HepG2 (cell line): ENCODE results near the gene FMN2. TPM values are rescaled to one million over a fixed set of nuclear protein-coding genes. Genes with fewer than 3 reads are reported as not detected.

Experiments
- ATAC-seq: fragments of 200-7000 bp; cut with Tn5 transposase; 3 replicates; pipeline ENCODE4 v1.9.1; 2020; ENCODE audit warnings: mild to moderate bottlenecking, moderate library complexity
- BruUV-seq: library from RNA; stranded (reverse); fragments of 400-500 nt; replicated peaks from 2 replicates; lab custom pipeline; 2021; lab: Mats Ljungman, UMichigan
- CTCF ChIA-PET: fragments of 300-600 bp; formaldehyde crosslinking; extraction: SDS; loops from one replicate; lab custom pipeline; 2021; ENCODE audit warnings: low total read pairs, inconsistent platforms, low intra/inter-chr PET ratio; lab: Yijun Ruan, JAX
- POLR2A ChIA-PET: fragments of 350-600 bp; sonication (Branson Sonifier 250); formaldehyde crosslinking; loops from one replicate; lab custom pipeline; 2020; ENCODE audit warnings: antibody characterized with exemption, inconsistent platforms; lab: Yijun Ruan, JAX
- DNase-seq: peaks from one replicate; pipeline ENCODE4 v3.0.0-alpha.2; 2015; ENCODE audit warnings: low spot score
- FAIRE-seq: peaks from 3 replicates; lab custom pipeline; 2011; peaks lifted over from hg19 to GRCh38; lab: Jason Lieb, UNC
- H2AFZ ChIP-seq: one replicate; pipeline ENCODE4 v1.6.1; 2011; ENCODE audit warnings: low read length, inconsistent platforms
- H3K27ac ChIP-seq: fragments of 300-600 bp; 3 replicates; pipeline ENCODE4 v1.8.0; 2011; ENCODE audit warnings: mixed run types, mild to moderate bottlenecking, mixed read lengths, low read length, inconsistent platforms; ENCODE audit not compliant: insufficient read depth; ENCODE audit errors: extremely low read length
- H3K27me3 ChIP-seq, 2 experiments: fragments of 200-600 bp in 1 of 2; 2 replicates in 1 of 2; 3 replicates in 1 of 2; pipeline versions ENCODE4 v1.6.0 to v1.8.0; 2011; ENCODE audit warnings: low read length in 2 of 2, mild to moderate bottlenecking in 2 of 2, moderate library complexity in 2 of 2, inconsistent platforms in 1 of 2; ENCODE audit not compliant: insufficient read depth in 2 of 2, control insufficient read depth in 1 of 2
- H3K36me3 ChIP-seq, 2 experiments: fragments of 200-600 bp in 1 of 2; replicated peaks in 1 of 2; 2 replicates in 1 of 2; 3 replicates in 1 of 2; pipeline versions ENCODE4 v1.5.1 to v1.8.0; 2011; ENCODE audit warnings: low read length in 2 of 2, inconsistent platforms in 1 of 2; ENCODE audit not compliant: insufficient read depth in 2 of 2, control insufficient read depth in 1 of 2
- H3K4me1 ChIP-seq: 2 replicates; pipeline ENCODE4 v1.5.1; 2012; ENCODE audit warnings: low read length, inconsistent platforms; ENCODE audit not compliant: insufficient read depth
- H3K4me2 ChIP-seq: 2 replicates; pipeline ENCODE4 v1.6.0; 2011; ENCODE audit warnings: low read depth, low read length, inconsistent platforms
- H3K4me3 ChIP-seq, 3 experiments: fragments of 200-600 bp in 1 of 3; sonication (generic), shearing (Covaris generic) in 1 of 3; replicated peaks in 1 of 3; 2 replicates each; pipeline ENCODE4 v1.5.1; 2011 to 2016; ENCODE audit warnings: low read length in 3 of 3, inconsistent platforms in 2 of 3, low read depth in 2 of 3, mild to moderate bottlenecking in 2 of 3, control low read depth in 1 of 3, mixed read lengths in 1 of 3; ENCODE audit not compliant: insufficient read depth in 1 of 3
- H3K79me2 ChIP-seq: one replicate; pipeline ENCODE4 v1.6.1; 2011; ENCODE audit warnings: low read length, inconsistent platforms; ENCODE audit not compliant: insufficient read depth
- H3K9ac ChIP-seq: 2 replicates; pipeline ENCODE4 v1.6.0; 2011; ENCODE audit warnings: mild to moderate bottlenecking, low read depth, low read length, inconsistent platforms; ENCODE audit not compliant: insufficient read depth
- H3K9me3 ChIP-seq: 2 replicates; pipeline ENCODE4 v1.5.1; 2012; ENCODE audit warnings: mild to moderate bottlenecking, low read length
- H4K20me1 ChIP-seq: 2 replicates; pipeline ENCODE4 v1.6.0; 2011; ENCODE audit warnings: inconsistent platforms, mild to moderate bottlenecking, low read length, moderate library complexity; ENCODE audit not compliant: insufficient read depth
- CEBPB ChIP-seq: IDR thresholded peaks from 2 replicates; pipeline ENCODE4 v1.6.1; 2011; ENCODE audit warnings: low read depth, low read length, improper control_type of control experiment, borderline replicate concordance
- FOXA3 ChIP-seq: IDR thresholded peaks from 2 replicates; pipeline ENCODE4 v1.6.1; 2016; ENCODE audit warnings: missing genetic modification reagents, missing compliant biosample characterization
- GMEB2 ChIP-seq: IDR thresholded peaks from 2 replicates; pipeline ENCODE4 v1.6.1; 2016; ENCODE audit warnings: missing biosample characterization, missing genetic modification reagents, low read depth
- HDAC2 ChIP-seq: sonication (generic); formaldehyde crosslinking; IDR thresholded peaks from 2 replicates; pipeline ENCODE4 v1.4.0; 2020; ENCODE audit warnings: missing genetic modification reagents
- KAT8 ChIP-seq: IDR thresholded peaks from 2 replicates; pipeline ENCODE4 v1.6.1; 2016; ENCODE audit warnings: missing genetic modification reagents, missing compliant biosample characterization
- KMT2A ChIP-seq: sonication (generic); formaldehyde crosslinking; IDR thresholded peaks from 2 replicates; pipeline ENCODE4 v1.4.0; 2020; ENCODE audit warnings: missing genetic modification reagents
- PHF8 ChIP-seq: sonication (generic); formaldehyde crosslinking; IDR thresholded peaks from 2 replicates; pipeline ENCODE4 v1.5.0; 2020; ENCODE audit warnings: missing genetic modification reagents
- POGK ChIP-seq: sonication (generic); formaldehyde crosslinking; conservative IDR thresholded peaks from 2 replicates; pipeline ENCODE4 v1.8.0; 2022; ENCODE audit warnings: mild to moderate bottlenecking, moderate library complexity, missing genetic modification reagents
- SIN3B ChIP-seq: fragments of 150-350 bp; IDR thresholded peaks from 2 replicates; pipeline ENCODE4 v1.6.1; 2014; ENCODE audit warnings: low read length
- SRSF4 ChIP-seq: fragments of 200-400 bp; formaldehyde crosslinking; IDR thresholded peaks from one replicate; pipeline ENCODE4 v1.6.1; 2018; ENCODE audit warnings: mild to moderate bottlenecking, low read depth, low read length, moderate library complexity; ENCODE audit not compliant: poor library complexity, severe bottlenecking
- TBX2 ChIP-seq: sonication (generic); formaldehyde crosslinking; IDR thresholded peaks from 2 replicates; pipeline ENCODE4 v1.5.0; 2020; ENCODE audit warnings: missing genetic modification reagents, mild to moderate bottlenecking, borderline replicate concordance
- TCF7L2 ChIP-seq: IDR thresholded peaks from 2 replicates; pipeline ENCODE4 v1.6.1; 2011; ENCODE audit warnings: mild to moderate bottlenecking, low read depth, low read length, moderate library complexity
- ZNF235 ChIP-seq: sonication (generic); formaldehyde crosslinking; IDR thresholded peaks from 2 replicates; pipeline ENCODE4 v1.8.1; 2023; ENCODE audit warnings: mild to moderate bottlenecking, missing genetic modification reagents, borderline replicate concordance
- ZNF256 ChIP-seq: sonication (generic); formaldehyde crosslinking; conservative IDR thresholded peaks from 2 replicates; pipeline ENCODE4 v1.4.0; 2020; ENCODE audit warnings: missing genetic modification reagents
- ZSCAN21 ChIP-seq: sonication (generic); formaldehyde crosslinking; IDR thresholded peaks from 2 replicates; pipeline ENCODE4 v1.8.0; 2022; ENCODE audit warnings: mild to moderate bottlenecking, missing genetic modification reagents, moderate library complexity, borderline replicate concordance
- ZSCAN31 ChIP-seq: sonication (generic); formaldehyde crosslinking; IDR thresholded peaks from 2 replicates; pipeline ENCODE4 v1.5.0; 2020; ENCODE audit warnings: low read depth, mild to moderate bottlenecking, missing genetic modification reagents
- WGBS: methylation state at CpG from one replicate; pipeline ENCODE4 v1.1.6; 2017; ENCODE audit warnings: low lambda C conversion rate; 5-methylcytosine and 5-hydroxymethylcytosine counted together
- in situ Hi-C: cut with HindIII; loops from 2 replicates; pipeline ENCODE4 v1.10.0; 2017; ENCODE audit warnings: low pct_unique_long_range_greater_than_20kb; ENCODE audit not compliant: extremely low pct_ligation_motif_present
- intact Hi-C: fragments of 100-400 bp; cut with micrococcal nuclease; formaldehyde crosslinking; loops from one replicate; pipeline ENCODE4 v1.10.0; 2022; ENCODE audit not compliant: unreplicated experiment
- polyA plus RNA-seq, 8 experiments: library from polyadenylated mRNA; depleted of rRNA in 3 of 8; stranded (reverse) in 7 of 8; unstranded in 1 of 8; fragments of >200 nt; fragmentation: Illumina TruSeq in 4 of 8; extraction: Trizol in 4 of 8; gene quantifications; 2 replicates each; pipeline versions ENCODE4 v1.2.1 to v1.2.3, GENCODE V29; 2011 to 2016; ENCODE audit warnings: low read depth in 4 of 8, missing spikeins in 1 of 8, mixed read lengths in 1 of 8; ENCODE audit not compliant: insufficient read depth in 1 of 8
- total RNA-seq, 5 experiments: library from RNA; depleted of rRNA; stranded (reverse); fragments of >200 nt; fragmentation: Illumina TruSeq; extraction: Trizol; gene quantifications; 2 replicates each; pipeline ENCODE4 v1.2.3, GENCODE V29; 2016; ENCODE audit warnings: low read depth in 1 of 5
- TF ChIP-seq, protein P1 (sequence below): sonication (generic); formaldehyde crosslinking; IDR thresholded peaks from 2 replicates; pipeline ENCODE4 v1.5.1; 2020; ENCODE audit warnings: mild to moderate bottlenecking, moderate library complexity, missing genetic modification reagents
- TF ChIP-seq, protein P2 (sequence below): sonication (generic); formaldehyde crosslinking; IDR thresholded peaks from 2 replicates; pipeline ENCODE4 v1.4.0; 2020; ENCODE audit warnings: missing genetic modification reagents, borderline replicate concordance

FMN2 gene
- total and polyA plus RNA-seq, 2 of the 13 experiments (the other 11 are each of a cell fraction or from before 2014, with no cell fraction given): not detected

DNA sequence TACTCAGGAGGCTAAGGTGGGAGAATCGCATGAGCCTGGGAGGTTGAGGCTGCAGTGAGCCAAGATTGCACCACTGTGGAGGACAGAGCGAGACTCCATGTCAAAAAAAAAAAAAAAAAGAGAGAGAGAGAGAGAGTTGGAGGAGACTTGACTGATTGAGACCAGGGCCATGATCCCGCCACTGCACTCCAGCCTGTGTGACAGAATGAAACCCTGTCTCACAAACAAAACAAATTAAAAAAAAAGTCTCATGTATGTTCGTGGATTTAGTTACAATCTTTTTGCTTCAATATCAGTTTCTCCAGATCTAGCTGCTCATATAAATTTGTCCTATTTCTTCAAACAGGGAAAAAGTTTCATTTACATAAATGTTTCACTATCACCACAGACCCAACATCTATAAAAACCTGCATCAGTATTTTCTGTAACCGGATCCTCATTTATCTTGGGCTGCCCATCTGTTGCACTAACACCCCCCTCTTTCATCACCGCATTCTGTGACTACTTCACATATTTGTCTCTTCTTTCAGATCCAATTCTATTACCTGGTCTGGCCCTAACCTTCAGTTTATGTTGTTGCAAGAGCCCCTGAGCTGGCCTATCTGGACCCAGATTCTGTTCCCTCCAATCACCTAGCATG is 393.2 kb downstream of the FMN2 start:
- Histone ChIP-seq H3K4me2 (no peak overlapping the region), H4K20me1 (no peaks in the 10 kb centered on the region), H3K9ac (no peak overlapping the region), H3K79me2 (no peaks in the 10 kb centered on the region), H3K27me3 (no peaks in the 10 kb centered on the region), H3K36me3 (no peaks in the 10 kb centered on the region), H3K27ac (no peak overlapping the region), H3K9me3 (no peaks in the 10 kb centered on the region), H2AFZ (no peak overlapping the region), H3K4me3 (no peak overlapping the region), H3K4me1 (no peaks in the 10 kb centered on the region)
- ATAC-seq (no peak), DNase-seq (no peak), FAIRE-seq (no peak)
- in situ Hi-C loops (no loop called here), intact Hi-C loops (no loop called here)
- BruUV-seq: no TSS peak
- 2% methylated on average over 6 of the region's 6 CpGs for WGBS
- ChIA-PET POLR2A (no interaction called here), CTCF (no interaction called here)
- TF ChIP-seq CEBPB (no peak), SRSF4 (no peak), POGK (CRISPR knock-in tag) (no peak), PHF8 (CRISPR knock-in tag) (no peak), ZNF235 (CRISPR knock-in tag) (no peak), TBX2 (CRISPR knock-in tag) (no peak), KAT8 (no peak), FOXA3 (CRISPR knock-in tag) (no peak), ZSCAN31 (CRISPR knock-in tag) (no peak), ZNF256 (no peak), KMT2A (no peak), HDAC2 (CRISPR knock-in tag) (no peak), GMEB2 (no peak), TCF7L2 (no peak), SIN3B (no peak), ZSCAN21 (CRISPR knock-in tag) (no peak)
- TF ChIP-seq, protein P1, sequence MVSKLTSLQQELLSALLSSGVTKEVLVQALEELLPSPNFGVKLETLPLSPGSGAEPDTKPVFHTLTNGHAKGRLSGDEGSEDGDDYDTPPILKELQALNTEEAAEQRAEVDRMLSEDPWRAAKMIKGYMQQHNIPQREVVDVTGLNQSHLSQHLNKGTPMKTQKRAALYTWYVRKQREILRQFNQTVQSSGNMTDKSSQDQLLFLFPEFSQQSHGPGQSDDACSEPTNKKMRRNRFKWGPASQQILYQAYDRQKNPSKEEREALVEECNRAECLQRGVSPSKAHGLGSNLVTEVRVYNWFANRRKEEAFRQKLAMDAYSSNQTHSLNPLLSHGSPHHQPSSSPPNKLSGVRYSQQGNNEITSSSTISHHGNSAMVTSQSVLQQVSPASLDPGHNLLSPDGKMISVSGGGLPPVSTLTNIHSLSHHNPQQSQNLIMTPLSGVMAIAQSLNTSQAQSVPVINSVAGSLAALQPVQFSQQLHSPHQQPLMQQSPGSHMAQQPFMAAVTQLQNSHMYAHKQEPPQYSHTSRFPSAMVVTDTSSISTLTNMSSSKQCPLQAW (CRISPR knock-in tag): no peak
- TF ChIP-seq, protein P2, sequence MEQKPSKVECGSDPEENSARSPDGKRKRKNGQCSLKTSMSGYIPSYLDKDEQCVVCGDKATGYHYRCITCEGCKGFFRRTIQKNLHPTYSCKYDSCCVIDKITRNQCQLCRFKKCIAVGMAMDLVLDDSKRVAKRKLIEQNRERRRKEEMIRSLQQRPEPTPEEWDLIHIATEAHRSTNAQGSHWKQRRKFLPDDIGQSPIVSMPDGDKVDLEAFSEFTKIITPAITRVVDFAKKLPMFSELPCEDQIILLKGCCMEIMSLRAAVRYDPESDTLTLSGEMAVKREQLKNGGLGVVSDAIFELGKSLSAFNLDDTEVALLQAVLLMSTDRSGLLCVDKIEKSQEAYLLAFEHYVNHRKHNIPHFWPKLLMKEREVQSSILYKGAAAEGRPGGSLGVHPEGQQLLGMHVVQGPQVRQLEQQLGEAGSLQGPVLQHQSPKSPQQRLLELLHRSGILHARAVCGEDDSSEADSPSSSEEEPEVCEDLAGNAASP: no peak
